HG03025 (cell line): Measurements from ENCODE around the gene HNRNPH3.
"Not testable (repeated sequence)": the region's sequence is repeated elsewhere in the genome, so short reads cannot be mapped to it uniquely, and the experiment has no call there.

Source experiments
- ATAC-seq: cut with Tn5 transposase; IDR thresholded peaks from one replicate; pipeline ENCODE4 v1.9.1; 2021; ENCODE audit warnings: mild to moderate bottlenecking, moderate library complexity; ENCODE audit not compliant: unreplicated experiment, low FRiP score

Gene HNRNPH3

GRCh38 chr10:68331455-68332258, at the start of gene HNRNPH3:
Gene HNRNPH3, plus strand, starts transcription at chr10:68332064. Its CDS starts 5,158 bp downstream, at chr10:68337222.
- ATAC-seq, result peak; percentile 76

- ATAC-seq, result no peak
Measured at GRCh38 chr10:68284062-68285001, 47.5 kb upstream of the HNRNPH3 start.

- ATAC-seq, result no peak
Measured at GRCh38 chr10:68288717-68289116, 43.1 kb upstream of the HNRNPH3 start.

GRCh38 chr10:68290736-68291135, 41.1 kb upstream of the HNRNPH3 start:
- no peak for ATAC-seq

- ATAC-seq, result no peak
Measured at GRCh38 chr10:68296843-68297663, 34.8 kb upstream of the HNRNPH3 start.

- ATAC-seq, result no peak
Measured at GRCh38 chr10:68301301-68301700, 30.6 kb upstream of the HNRNPH3 start.

GRCh38 chr10:68301790-68302502, 29.9 kb upstream of the HNRNPH3 start:
- no peak for ATAC-seq

GRCh38 chr10:68302503-68302823, 29.4 kb upstream of the HNRNPH3 start:
- no peak for ATAC-seq

GRCh38 chr10:68302871-68303270, 29.0 kb upstream of the HNRNPH3 start:
- no peak for ATAC-seq

- no peak for ATAC-seq
Measured at GRCh38 chr10:68303849-68304412, 27.9 kb upstream of the HNRNPH3 start.

GRCh38 chr10:68305854-68306253, 26.0 kb upstream of the HNRNPH3 start:
- no peak for ATAC-seq

GRCh38 chr10:68310531-68310930, 21.3 kb upstream of the HNRNPH3 start:
- no peak for ATAC-seq

GRCh38 chr10:68314930-68315329, 16.9 kb upstream of the HNRNPH3 start:
- ATAC-seq, result not testable (repeated sequence)

- no peak for ATAC-seq
Measured at GRCh38 chr10:68315582-68315981, 16.3 kb upstream of the HNRNPH3 start.

GRCh38 chr10:68318331-68319059, 13.4 kb upstream of the HNRNPH3 start:
- ATAC-seq, result no peak

- not testable (repeated sequence) for ATAC-seq
Measured at GRCh38 chr10:68324396-68324795, 7.5 kb upstream of the HNRNPH3 start.

- no peak for ATAC-seq
Measured at GRCh38 chr10:68327889-68328786, 3.7 kb upstream of the HNRNPH3 start.

- ATAC-seq, result no peak
Measured at GRCh38 chr10:68329506-68329861, 2.4 kb upstream of the HNRNPH3 start.
